Stimulated activated CD8-positive, alpha-beta memory T cell treated with anti-CD3 and anti-CD28 coated beads, Interleukin-12 subunit alpha, Interleukin-12 subunit beta, amount 100 ng/mL, for 1 hour (primary cell): ENCODE results near the gene EVI5L.

ENCODE experiments used
- DNase-seq: peaks from one replicate; pipeline ENCODE4 v3.0.0-alpha.2; 2020; ENCODE audit warnings: low read depth

The EVI5L gene

DNA sequence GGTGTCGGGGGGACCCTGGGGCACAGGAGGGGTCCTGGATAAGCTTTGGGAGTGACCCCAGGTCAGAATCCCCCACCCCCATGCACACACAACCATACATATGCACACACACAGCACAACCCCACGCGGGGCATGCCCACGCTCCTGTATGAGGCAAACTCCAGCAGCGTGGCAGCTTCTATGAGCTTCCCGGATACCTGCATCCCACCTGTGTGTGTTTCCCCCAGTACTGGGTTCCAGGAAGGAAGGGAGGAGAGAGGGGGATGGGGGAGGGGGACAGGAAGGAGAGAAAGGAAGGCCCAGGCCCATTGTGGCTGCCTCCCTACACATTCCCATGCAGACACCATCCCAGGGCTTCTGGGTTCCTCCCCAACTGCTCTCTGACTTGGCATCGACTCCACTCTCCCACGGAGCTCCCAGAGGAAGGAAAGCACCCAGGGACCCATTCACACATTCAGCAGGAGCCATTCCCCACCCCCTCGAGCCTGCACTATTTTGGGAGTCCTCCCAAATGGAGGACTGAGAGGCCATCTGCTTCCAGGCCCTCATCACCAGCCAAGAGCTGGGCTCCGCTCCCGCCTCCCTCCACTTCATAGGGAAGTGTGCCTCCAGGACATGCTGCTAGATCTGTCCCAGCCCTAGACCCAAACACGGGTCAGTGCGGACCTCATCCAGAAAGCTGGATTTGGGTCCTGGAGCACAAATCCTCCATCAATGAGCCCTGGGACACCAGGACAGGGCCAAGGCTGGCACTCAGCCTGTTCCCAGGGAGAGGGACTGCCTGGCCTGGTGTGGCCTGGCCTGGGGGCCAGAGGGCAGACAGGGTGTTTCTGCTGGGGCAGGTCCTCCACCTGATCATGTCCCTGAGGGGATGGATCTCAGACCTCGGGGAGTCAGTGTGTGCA, 30.9 kb downstream of the EVI5L start:
- DNase-seq = no peak

DNA sequence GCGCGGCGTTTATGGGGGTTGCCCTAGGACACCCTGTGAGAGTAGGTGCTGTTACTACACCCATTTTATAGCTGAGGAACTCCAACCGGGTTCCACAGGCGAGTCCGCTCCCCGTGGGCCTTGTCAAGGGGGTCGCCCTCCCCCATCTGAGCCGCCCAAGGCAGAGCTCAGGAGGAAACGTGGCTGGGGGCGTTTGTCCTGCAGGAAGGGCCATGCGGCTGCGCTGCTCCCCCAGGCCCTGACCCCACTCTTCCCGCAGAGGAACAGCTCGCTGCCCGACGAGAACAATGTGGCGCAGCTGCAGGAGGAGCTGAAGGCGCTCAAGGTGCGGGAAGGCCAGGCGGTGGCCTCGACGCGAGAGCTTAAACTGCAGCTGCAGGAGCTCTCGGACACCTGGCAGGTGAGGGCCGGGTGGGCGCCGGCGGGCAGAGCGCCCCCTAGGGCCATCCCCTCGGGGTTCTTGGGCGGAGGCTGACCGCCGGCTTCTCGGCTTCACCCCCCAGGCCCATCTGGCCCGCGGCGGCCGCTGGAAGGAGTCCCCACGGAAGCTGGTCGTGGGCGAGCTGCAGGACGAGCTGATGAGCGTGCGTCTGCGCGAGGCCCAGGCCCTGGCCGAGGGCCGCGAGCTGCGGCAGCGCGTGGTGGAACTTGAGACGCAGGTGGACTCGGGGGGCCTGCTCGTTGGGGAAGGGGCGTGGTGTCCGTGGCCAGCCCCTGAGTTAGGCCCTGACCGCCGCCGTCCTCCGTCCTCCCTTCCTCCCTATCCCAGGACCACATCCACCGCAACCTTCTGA, 31.8 kb downstream of the EVI5L start:
- DNase-seq = no peak

DNA sequence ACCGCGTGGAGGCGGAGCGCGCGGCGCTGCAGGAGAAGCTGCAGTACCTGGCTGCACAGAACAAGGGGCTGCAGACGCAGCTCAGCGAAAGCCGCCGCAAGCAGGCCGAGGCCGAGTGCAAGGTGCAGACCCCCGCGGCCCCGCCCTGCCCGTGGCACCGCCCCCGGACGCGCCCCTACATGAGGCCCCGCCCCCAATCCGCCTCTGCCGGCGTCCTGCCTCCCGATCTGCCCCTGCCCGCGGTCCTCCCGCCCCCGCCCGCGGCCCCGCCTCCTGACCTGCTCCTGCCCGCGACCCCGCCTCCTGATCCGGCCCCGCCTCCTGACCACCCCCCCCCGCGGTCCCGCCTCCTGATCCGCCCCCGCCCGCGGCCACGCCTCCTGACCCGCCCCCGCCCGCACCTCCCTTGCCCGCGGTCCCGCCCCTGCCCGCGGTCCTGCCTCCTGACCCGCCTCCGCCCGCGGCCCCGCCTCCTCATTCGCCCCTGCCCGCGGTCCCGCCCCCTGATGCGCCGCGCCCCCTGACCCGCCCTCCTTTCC, 32.5 kb downstream of the EVI5L start:
- DNase-seq = peak; percentile 41

DNA sequence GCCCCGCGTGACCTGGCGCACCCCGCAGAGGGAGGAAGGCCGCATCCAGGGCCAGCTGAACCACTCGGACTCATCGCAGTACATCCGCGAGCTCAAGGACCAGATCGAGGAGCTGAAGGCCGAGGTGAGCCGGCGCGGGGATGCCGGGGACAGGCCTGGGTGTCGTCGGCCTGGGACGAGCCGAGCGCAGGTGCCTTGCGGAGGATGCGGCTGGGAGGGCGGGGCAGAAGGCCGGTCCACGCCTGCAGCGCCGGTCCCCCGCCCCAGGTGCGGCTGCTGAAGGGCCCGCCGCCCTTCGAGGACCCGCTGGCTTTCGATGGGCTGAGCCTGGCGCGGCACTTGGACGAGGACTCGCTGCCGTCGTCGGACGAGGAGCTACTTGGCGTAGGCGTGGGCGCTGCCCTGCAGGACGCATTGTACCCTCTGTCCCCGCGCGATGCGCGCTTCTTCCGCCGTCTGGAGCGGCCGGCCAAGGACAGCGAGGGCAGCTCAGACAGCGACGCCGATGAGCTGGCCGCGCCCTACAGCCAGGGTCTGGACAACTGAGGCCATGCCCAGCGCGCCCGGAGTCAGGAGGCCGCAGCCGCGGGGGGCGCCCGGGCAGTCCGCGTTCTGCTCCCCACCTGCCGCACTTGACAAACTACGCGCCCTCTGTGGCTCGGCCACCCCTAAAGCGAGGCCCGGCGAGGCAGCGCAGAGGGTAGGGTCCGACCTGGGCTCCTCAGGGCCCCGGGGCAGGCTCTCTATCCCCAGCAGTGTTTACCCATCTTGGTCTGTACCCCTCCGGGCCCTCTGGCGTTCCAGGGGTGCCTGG, 33.3 kb downstream of the EVI5L start:
- DNase-seq = no peak

DNA sequence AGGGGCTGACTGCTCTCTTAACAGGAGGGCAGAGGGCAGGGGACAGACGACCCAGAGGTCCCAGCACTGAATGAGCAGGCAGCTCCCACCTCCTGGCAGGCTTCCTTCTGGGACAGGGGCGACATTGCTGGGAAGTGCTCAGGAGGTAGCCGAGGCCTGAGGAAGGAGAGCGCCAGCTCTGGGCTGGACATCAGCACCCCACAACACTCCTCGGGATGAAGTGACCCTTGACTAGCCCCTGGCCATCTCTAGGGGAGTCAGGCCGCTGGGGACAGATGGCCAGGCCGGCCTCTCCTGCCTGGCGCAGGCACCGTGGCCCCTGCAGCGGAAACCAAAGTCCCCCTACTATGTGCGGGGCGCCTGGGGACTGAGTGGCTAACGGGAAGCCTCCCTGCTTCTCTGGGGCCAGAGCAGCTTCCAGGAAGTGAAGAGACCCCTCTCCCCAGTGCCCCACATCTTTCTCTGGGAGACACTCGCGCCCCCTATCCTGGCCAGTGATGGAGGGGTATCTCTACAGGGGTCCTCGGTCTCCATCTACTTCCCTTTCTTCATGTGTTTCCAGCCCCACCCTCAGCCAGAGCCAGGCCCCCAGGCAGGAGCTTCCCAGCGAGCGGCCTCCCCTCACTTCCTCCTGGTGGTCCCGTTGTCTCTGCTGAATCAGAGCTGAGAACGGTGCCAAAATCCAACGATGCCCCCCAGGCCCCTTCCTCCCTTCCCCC, 34.1 kb downstream of the EVI5L start:
- DNase-seq = no peak

DNA sequence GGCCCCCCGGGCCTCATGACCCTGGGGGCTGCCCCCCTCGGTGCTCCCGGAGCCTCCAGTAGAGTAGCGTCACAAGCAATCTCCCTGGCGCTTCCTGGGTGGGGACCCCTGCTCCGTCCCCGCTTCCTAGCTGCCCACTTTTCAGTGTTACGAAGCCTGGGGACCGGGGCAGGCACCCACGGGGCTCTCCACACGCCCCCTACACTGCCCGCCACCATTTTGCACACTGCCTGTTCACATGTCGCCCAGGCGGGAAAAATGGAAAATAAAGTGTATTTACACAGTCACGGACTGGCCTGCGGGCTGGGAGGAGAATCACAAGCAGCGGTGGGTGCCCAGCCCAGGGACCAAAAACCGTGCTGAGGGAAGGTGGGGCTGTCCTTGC, 34.7 kb downstream of the EVI5L start:
- DNase-seq = no peak

DNA sequence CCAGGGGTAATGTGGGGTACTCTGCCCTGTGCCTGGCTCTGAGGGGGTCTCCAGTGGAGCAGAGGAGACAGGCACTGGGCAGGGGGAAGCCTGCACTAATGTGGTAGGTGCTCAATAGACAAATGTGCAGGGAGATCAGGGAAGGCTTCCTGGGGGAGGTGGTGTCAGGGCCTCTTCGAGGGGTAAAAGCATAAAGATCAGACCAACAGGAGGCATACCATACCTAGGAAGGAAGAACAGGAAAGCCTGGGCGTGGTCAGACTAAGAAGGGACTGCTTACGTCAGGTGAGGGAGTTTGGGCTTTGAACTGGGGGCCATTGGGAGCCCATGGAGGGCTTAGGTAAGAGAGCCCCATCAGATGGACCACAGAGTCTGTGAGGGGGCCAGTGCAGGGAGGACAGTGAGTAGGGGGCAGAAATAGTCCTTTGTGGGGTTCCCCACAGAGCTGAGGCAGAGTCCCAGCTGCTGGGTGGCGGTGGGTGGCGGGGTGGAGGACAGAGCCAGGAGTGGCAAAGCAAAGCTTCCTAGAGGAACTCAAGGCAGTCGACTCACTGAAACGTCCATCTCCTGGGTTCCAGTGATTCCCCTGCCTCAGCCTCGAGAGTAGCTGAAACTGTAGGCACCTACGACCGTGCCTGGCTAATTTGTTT, 35.4 kb downstream of the EVI5L start:
- no peak for DNase-seq

DNA sequence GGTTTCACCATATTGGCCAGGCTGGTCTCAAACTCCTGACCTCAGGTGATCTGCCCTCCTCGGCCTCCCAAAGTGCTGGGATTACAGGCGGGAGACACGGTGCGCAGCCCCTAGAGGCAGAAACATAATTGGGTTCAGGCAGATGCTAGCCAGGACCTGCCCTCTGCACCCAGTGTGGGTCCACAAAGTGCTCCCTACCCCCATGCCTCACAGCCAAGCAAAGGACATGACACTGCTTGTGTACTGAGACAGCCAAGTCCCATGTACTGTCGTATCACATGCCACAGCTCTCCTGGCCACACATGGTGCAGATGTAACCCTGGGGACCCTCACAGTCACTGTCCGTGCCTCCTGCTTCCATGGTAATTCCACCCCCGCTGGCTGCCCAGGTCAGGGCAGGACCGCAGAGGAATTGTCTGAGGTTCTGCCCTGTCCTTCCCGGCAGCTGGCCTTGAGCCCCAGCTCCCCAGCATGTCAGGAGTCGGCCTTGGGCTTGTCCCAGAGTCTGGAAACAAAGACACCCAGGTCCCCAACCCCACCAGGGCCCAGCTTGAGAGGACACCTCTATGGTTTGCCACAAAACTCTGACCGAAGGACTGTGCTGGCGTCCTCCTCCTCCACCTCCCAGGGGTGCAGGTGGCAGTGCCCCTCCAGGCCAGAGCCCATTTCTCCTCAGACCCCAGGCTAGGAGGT, 36.5 kb downstream of the EVI5L start:
- DNase-seq = no peak

DNA sequence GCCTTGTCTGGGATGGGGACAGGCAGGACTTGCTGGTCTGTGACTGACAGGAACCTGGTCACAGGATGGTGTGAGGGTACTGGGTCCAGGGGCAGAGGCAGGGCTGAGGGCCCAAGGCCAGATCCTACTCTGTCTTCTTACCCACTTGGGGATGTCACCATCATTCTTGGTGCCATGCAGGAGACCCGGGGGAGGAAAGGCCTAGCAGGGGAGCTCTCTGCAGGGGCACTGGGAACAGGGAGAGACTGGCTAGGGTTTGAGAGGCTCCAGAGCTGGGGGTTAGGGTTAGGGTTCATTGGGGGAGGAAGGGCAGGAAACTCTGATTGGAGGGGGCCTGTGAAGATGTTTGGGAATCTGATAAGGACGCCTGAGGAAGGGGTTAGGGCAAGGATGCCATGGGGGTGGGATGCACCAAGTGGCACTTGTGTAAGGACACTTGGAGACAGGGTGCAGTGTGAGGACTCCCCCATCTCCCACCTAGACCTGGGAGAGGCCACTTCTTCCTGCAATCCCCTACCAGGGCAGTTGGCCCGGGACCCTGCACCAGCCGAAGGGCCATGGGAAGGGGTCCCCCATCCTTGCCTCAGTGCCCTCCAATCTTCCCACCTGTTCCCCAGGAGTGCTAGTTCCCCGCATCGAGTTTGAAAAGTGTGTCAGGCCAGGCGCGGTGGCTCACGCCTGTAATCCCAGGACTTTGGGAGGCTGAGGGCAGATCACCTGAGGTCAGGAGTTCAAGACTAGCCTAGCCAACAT, 37.2 kb downstream of the EVI5L start:
- no peak for DNase-seq

DNA sequence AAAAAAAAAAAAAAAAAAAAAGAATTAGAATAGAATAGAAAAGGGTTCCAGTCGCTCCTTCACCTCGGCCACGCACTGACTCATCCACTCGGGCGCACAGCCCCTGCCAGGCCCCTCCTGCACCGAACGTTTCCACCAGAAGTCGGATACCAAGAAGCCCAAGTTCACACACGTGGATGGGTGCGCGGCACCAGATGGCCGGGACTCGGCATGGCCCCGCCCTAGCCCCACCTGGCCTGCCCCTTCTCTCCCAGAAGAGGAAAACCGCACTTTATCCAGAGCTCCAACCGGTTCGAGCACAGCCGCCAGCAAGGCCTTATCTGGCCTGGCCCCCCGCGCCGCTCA, 38.3 kb downstream of the EVI5L start:
- no peak for DNase-seq

DNA sequence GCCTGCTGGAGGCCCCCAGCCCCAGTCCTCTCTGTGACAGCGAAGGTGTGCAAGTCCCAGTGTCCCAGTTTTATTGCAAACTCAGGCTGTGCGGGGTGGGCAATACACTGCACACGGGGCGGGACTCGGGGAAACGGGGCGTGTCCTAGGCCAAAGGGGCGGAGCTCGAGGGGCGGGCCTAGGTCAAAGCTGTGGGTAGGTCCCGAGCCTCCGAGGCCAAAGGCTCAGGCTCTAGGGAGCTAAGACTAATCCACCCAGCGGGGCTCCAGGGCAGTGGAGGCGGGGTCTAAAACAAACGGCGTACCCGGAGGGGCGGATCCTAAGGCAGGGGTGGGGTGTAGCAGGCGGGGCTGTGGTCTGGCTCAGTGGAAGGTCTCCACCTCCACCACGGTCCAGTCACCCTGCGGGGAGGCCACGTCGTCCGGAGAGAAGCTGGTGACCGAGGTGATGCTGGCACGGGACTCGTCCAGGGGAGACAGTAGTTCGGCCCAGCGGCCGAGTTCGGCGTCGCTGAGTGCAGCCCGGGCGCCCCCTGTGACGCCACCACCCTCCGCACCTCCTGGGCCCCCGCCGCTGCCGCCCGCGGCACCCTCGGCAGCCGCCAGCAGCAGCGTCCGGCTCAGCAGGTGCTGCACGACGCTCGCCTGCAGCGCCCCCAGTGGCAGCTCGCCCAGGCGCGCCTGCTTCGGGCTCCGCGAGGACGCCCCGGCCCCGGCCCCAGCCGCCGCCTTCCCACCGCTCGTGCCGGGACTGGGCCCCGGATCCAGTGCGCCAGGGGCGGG, 38.8 kb downstream of the EVI5L start:
- DNase-seq = peak; percentile 59

DNA sequence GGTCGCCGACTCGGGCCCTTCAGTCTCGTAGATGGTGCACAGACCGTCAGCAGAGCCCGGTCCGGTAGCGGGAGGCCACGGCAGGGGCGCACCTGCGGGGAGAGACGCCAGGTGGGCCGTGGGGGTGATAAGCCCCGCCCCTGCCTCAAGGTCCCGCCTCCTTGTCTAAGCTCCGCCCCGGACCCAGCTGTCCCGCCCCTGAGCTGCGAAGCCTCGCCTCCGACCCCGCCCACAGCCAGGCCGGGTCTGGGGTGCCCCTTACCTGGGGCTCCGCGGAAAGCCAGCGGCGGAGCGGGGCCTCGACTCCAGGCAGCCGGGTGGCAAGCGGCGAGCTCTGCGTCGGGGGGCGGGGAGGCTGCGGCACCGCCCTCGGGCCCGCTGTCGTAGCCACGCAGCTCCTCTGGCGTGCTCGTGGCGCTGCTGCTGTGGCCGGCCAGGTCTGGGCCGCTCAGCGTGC, 39.5 kb downstream of the EVI5L start:
- DNase-seq = peak; percentile 64

DNA sequence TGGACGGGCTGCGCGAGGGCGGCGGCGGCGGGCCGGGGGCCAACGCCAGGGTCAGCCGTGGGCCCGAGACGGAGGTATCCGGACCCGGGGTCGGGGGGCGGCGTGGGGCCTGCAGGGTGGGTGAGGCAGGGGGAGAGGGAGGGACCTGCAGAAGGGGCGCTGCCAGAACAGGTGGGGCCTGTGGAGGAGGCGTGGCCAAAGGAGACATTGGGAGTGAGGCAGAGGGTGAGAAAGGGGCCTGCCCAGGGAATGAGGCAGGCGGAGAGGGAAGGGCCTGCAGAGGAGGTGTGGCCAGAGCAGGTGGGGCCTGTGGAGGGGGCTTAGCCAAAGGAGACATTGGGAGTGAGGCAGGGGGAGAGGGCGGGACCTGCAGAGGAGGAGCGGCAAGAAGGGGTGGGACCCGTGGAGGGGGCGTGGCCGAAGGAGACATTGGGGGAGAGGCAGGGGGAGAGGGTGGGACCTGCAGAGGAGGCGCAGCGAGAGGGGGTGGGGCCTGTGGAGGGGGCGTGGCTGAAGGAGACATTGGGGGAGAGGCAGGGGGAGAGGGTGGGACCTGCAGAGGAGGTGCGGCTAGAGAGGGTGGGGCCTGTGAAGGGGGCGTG, 40.0 kb downstream of the EVI5L start:
- no peak for DNase-seq

DNA sequence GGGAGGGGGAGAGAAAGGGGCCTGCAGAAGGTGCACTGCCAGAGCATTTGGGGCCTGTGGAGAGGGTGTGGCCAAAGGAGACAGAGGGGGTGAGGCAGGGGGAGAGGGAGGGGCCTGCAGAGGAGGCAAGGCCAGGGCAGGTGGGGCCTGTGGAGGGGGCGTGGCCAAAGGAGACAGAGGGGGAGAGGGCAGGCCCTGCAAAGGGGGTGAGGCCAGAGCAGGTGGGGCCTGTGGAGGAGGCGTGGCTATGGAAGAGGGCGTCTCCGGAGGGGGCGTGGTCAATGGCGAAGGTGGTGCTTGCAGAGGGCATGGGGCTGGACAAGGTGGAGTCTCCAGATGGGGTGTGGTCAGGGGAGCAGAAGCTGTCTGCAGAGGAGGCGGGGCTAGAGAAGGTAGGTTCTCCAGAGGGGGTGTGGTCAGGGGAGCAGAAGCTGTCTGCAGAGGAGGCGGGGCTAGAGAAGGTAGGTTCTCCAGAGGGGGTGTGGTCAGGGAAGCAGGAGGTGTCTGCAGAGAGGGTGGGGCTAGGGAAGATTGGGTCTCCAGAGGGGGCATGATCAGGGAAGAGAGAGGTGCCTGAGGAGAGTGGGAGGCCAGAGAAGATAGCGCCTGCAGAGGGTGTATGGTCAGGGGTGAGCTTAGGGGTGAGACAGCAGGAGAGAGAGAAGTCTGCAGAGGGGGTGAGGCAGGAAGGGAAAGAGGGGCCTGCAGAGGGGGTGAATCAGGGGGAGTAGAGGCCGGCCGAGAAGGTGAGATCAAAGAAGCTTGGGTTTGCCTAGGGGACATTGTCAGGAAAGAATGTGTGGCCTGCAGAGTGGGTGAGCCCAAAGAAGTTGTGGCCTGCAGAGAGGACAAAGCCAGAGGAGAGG, 40.8 kb downstream of the EVI5L start:
- no peak for DNase-seq

DNA sequence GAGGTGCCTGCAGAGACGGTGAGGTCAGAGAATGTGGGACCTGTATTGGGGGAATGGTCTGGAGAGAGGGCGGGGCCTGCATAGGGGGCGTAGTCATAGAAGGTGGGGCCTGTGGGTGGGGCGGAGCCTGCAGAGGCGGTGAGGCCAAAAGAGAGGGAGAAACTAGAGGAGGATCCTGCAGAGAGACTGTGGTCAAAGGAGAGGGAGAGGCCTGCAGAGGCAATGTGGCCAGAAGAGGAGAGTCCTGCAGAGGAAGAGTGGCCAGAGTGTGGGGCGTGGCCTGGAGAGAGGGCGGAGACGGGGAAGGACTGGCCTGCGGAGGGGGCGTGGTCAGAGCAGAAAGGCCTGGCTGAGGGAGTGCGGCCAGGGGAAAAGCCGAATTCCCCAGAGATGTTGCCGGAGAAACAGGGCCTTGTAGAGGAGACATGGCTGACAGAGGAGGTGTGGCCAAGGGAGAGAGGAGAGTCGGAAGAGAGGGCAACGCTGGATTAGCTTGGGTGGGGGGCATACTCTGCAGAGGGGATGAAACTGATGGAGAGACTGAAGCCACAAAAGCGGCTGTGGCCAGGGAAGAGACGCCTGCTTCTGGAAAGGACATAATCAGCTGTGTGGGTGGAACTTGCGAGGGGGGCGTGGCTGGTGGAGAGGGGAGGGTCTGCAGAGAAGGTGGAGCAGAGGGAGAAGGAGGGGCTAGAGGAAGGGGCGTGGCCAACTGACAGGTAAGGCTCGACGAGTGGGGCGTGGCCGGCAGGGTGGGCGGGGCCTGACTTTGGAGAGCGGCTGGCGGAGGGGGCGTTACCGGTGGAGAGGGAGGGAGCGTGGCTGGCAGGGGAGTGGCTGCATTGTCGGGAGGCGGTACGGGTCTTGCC, 41.7 kb downstream of the EVI5L start:
- DNase-seq = peak; percentile 49
